Spleen (tissue), 7 donors: ENCODE data around the gene PELI2.

Source experiments
- CTCF ChIP-seq, 11 experiments: fragments of 200-600 bp in 7 of 11; fragments of 450-650 bp in 4 of 11; sonication (generic) in 4 of 11; IDR thresholded peaks in 8 of 11; conservative IDR thresholded peaks in 3 of 11; 1 replicate in 7 of 11; 2 replicates in 4 of 11; pipeline versions ENCODE4 v1.4.0 to v1.8.0; 2016 to 2021; ENCODE audit warnings: antibody characterized with exemption in 11 of 11, inconsistent platforms in 4 of 11, mild to moderate bottlenecking in 1 of 11
- POLR2A ChIP-seq, 3 donors: fragments of 450-650 bp; IDR thresholded peaks; one replicate each; pipeline ENCODE4 v1.5.1; 2017; ENCODE audit warnings: antibody characterized with exemption in 3 of 3, mild to moderate bottlenecking in 1 of 3
- POLR2AphosphoS5 ChIP-seq, 3 donors: sonication (generic); formaldehyde crosslinking; IDR thresholded peaks; one replicate each; pipeline ENCODE4 v1.5.1; 2017; ENCODE audit warnings: antibody characterized with exemption in 3 of 3
- donor health status: DM: no; HTN: no; CAD: no; lungs with moderate emphysema.
- donor health status: DM: no; HTN: no; CAD: no.
- donor health status: DM: no; HTN: no; CAD: no.

GRCh38 chr14:56197150-56197549 lies 78.9 kb downstream of the PELI2 start:
- TF ChIP-seq CTCF (IDR thresholded peaks at IDR 0.05 in 8 of 11, conservative IDR thresholded peaks at IDR 0.05 in 3 of 11) (no peak), POLR2A (IDR thresholded peaks at IDR 0.05) (no peak), POLR2AphosphoS5 (IDR thresholded peaks at IDR 0.05) (no peak)
